GM23338 (cell line): ENCODE results near the gene DACH1.

Source experiments
- EZH2 ChIP-seq: fragments of 200-600 bp; sonication (generic); IDR thresholded peaks from one replicate; pipeline ENCODE4 v1.8.0; 2017; ENCODE audit warnings: antibody characterized with exemption, mild to moderate bottlenecking, low read depth; ENCODE audit not compliant: unreplicated experiment
- EZH2phosphoT487 ChIP-seq: fragments of 200-600 bp; sonication (generic); IDR thresholded peaks from one replicate; pipeline ENCODE4 v1.8.1; 2018; ENCODE audit warnings: antibody characterized with exemption; ENCODE audit not compliant: unreplicated experiment
- JUNB ChIP-seq: IDR thresholded peaks from one replicate; pipeline ENCODE4 v1.6.1; 2016; ENCODE audit warnings: antibody characterized with exemption; ENCODE audit not compliant: unreplicated experiment
- NANOG ChIP-seq: IDR thresholded peaks from 2 replicates; pipeline ENCODE4 v1.6.1; 2016; ENCODE audit warnings: antibody characterized with exemption, borderline replicate concordance
- POLR2AphosphoS5 ChIP-seq: IDR thresholded peaks from 2 replicates; pipeline ENCODE4 v1.6.1; 2016; ENCODE audit warnings: antibody characterized with exemption, low read depth
- REST ChIP-seq: IDR thresholded peaks from one replicate; pipeline ENCODE4 v1.6.1; 2018; ENCODE audit warnings: antibody characterized with exemption; ENCODE audit not compliant: unreplicated experiment
- STAT1 ChIP-seq: IDR thresholded peaks from one replicate; pipeline ENCODE4 v1.6.1; 2016; ENCODE audit warnings: antibody characterized with exemption; ENCODE audit not compliant: unreplicated experiment
- ZNF114 ChIP-seq: fragments of 250-450 bp; sonication (Bioruptor Pico); IDR thresholded peaks from 2 replicates; pipeline ENCODE4 v1.5.0; 2020; ENCODE audit warnings: mild to moderate bottlenecking, moderate library complexity
- TF ChIP-seq, protein P1 (sequence below), 2 experiments: fragments of 200-600 bp in 1 of 2; sonication (generic) in 1 of 2; conservative IDR thresholded peaks; 2 replicates each; pipeline versions ENCODE4 v1.5.1 to v1.6.1; 2016 to 2017; ENCODE audit warnings: antibody characterized with exemption in 2 of 2, low read depth in 2 of 2, mild to moderate bottlenecking in 2 of 2, moderate library complexity in 1 of 2
- TF ChIP-seq, protein P2 (sequence below): IDR thresholded peaks from 2 replicates; pipeline ENCODE4 v1.6.1; 2016; ENCODE audit warnings: antibody characterized with exemption

- no peak for TF ChIP-seq ZNF114 (CRISPR knock-in tag)
- TF ChIP-seq, protein P1, sequence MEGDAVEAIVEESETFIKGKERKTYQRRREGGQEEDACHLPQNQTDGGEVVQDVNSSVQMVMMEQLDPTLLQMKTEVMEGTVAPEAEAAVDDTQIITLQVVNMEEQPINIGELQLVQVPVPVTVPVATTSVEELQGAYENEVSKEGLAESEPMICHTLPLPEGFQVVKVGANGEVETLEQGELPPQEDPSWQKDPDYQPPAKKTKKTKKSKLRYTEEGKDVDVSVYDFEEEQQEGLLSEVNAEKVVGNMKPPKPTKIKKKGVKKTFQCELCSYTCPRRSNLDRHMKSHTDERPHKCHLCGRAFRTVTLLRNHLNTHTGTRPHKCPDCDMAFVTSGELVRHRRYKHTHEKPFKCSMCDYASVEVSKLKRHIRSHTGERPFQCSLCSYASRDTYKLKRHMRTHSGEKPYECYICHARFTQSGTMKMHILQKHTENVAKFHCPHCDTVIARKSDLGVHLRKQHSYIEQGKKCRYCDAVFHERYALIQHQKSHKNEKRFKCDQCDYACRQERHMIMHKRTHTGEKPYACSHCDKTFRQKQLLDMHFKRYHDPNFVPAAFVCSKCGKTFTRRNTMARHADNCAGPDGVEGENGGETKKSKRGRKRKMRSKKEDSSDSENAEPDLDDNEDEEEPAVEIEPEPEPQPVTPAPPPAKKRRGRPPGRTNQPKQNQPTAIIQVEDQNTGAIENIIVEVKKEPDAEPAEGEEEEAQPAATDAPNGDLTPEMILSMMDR (conservative IDR thresholded peaks at IDR 0.05; ENCODE audit: low read depth in 2 of 2) = no peak
- TF ChIP-seq EZH2 = no peak
- no peak for TF ChIP-seq STAT1
- no peak for TF ChIP-seq EZH2phosphoT487
- no peak for TF ChIP-seq POLR2AphosphoS5
- TF ChIP-seq NANOG = no peak
- no peak for TF ChIP-seq JUNB
- TF ChIP-seq, protein P2, sequence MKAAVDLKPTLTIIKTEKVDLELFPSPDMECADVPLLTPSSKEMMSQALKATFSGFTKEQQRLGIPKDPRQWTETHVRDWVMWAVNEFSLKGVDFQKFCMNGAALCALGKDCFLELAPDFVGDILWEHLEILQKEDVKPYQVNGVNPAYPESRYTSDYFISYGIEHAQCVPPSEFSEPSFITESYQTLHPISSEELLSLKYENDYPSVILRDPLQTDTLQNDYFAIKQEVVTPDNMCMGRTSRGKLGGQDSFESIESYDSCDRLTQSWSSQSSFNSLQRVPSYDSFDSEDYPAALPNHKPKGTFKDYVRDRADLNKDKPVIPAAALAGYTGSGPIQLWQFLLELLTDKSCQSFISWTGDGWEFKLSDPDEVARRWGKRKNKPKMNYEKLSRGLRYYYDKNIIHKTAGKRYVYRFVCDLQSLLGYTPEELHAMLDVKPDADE = no peak
- TF ChIP-seq REST = no peak
These were observed 69.5 kb downstream of the DACH1 start for GRCh38 chr13:71797517-71797916.
